ENCODE results near the gene ZNF653.

DNA sequence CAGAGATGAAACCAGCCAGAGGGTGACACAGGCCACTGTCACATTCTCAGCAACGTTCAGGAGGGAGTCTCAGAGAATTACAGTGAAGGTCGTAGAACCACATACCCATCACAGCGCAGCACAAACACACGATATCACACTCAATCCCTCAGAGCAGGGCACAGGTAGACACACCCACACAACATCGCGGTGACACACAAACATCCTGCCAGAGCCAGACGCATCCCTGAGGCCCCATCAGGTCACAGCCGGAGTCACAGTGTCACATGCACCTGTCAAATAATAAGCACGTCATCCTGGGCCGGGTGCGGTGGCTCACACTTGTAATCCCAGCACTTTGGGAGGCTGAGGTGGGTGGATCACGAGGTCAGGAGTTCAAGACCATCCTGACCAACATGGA is 42.2 kb downstream of the ZNF653 start:
- TF ChIP-seq SIN3A (conservative IDR thresholded peaks at IDR 0.05 in 1 of 2, IDR thresholded peaks at IDR 0.05 in 1 of 2; ENCODE audit: low read depth in 1 of 2, low read length in 2 of 2): no peak
- no peak for TF ChIP-seq CTCF (IDR thresholded peaks at IDR 0.05; ENCODE audit: control extremely low read depth in 1 of 3, insufficient read depth in 1 of 3, low read depth in 1 of 3, low read length in 3 of 3)
- TF ChIP-seq POLR2AphosphoS5 (IDR thresholded peaks at IDR 0.05; ENCODE audit: low read depth, low read length): no peak
- no peak for TF ChIP-seq POLR2A (IDR thresholded peaks at IDR 0.05; ENCODE audit: control extremely low read depth in 1 of 2, low read depth in 2 of 2, low read length in 2 of 2)
- TF ChIP-seq PHF8 (conservative IDR thresholded peaks at IDR 0.05; ENCODE audit: low read depth, low read length): no peak
